B cell (primary cell): ENCODE results near the gene SETDB2.

Experiments used
- CTCF ChIP-seq: fragments of 200-600 bp; IDR thresholded peaks from one replicate; pipeline ENCODE4 v1.8.0; 2022; ENCODE audit warnings: antibody characterized with exemption, mild to moderate bottlenecking
- EZH2 ChIP-seq: IDR thresholded peaks from 2 replicates; pipeline ENCODE4 v1.6.1; 2012; ENCODE audit warnings: borderline replicate concordance, low read depth, mild to moderate bottlenecking, moderate library complexity, low read length; ENCODE audit not compliant: insufficient read depth, poor library complexity, severe bottlenecking

GRCh38 chr13:49503951-49504350 lies 59.9 kb downstream of the SETDB2 start:
- TF ChIP-seq CTCF = no peak
- no peak for TF ChIP-seq EZH2
